Epithelial cell of prostate (primary cell): ENCODE data around the gene FOSL1.
A peak's percentile ranks its signal among the peaks of the same experiment; 100 is the strongest.
"Not testable (repeated sequence)": the region's sequence is repeated elsewhere in the genome, so short reads cannot be mapped to it uniquely, and the experiment has no call there.

Experiments
- DNase-seq: peaks from one replicate; pipeline ENCODE4 v3.0.0-alpha.2; 2011; ENCODE audit warnings: low read depth, low spot score
- H3K27ac ChIP-seq: fragments of 450-650 bp; 2 replicates; pipeline ENCODE4 v1.5.1; 2017; ENCODE audit warnings: mild to moderate bottlenecking

FOSL1 gene

GRCh38 chr11:65855927-65856363 is 44.2 kb downstream of the FOSL1 start:
- peak overlapping the region; percentile 96 for H3K27ac ChIP-seq
- no peak for DNase-seq

- no peak for DNase-seq
- no peak overlapping the region for H3K27ac ChIP-seq
These were observed 45.0 kb downstream of the FOSL1 start for GRCh38 chr11:65854852-65855837.

GRCh38 chr11:65854161-65854592 is 46.0 kb downstream of the FOSL1 start:
- DNase-seq, result no peak

GRCh38 chr11:65853246-65853979 is 46.8 kb downstream of the FOSL1 start:
- no peak for DNase-seq
- no peak overlapping the region for H3K27ac ChIP-seq

More at GRCh38 chr11:65854161-65854592, 46.0 kb downstream of the FOSL1 start:
- no peak overlapping the region for H3K27ac ChIP-seq

DNA sequence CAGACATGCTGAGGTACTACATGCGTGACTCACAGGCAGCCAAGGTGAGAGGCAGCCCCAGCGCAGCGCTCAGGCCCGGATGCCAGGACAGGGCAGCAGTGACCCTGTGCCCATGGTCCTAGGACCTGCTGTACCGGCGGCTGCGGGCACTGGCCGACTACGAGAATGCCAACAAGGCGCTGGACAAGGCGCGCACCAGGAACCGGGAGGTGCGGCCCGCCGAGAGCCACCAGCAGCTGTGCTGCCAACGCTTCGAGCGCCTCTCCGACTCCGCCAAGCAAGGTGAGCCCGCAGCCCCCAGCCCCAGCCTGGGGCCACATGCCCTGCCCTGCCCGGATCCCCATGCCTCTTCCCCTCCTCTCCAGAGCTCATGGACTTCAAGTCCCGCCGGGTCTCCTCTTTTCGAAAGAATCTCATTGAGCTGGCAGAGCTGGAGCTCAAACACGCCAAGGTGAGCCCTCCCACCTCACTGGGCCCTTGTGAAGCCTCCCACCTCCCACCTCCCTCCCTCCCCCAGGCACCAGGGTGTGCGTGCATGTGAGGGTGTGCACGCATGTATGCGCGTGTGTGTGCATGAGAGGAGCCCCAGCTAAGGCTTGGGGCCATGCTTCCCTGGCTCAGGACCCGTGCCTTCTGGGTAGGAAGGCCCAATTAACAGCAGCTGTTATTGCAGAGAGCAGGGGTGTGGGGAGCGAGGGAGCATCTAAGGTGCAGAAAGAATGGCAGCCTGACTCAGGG is 47.5 kb downstream of the FOSL1 start:
- H3K27ac ChIP-seq, result no peak overlapping the region

DNA sequence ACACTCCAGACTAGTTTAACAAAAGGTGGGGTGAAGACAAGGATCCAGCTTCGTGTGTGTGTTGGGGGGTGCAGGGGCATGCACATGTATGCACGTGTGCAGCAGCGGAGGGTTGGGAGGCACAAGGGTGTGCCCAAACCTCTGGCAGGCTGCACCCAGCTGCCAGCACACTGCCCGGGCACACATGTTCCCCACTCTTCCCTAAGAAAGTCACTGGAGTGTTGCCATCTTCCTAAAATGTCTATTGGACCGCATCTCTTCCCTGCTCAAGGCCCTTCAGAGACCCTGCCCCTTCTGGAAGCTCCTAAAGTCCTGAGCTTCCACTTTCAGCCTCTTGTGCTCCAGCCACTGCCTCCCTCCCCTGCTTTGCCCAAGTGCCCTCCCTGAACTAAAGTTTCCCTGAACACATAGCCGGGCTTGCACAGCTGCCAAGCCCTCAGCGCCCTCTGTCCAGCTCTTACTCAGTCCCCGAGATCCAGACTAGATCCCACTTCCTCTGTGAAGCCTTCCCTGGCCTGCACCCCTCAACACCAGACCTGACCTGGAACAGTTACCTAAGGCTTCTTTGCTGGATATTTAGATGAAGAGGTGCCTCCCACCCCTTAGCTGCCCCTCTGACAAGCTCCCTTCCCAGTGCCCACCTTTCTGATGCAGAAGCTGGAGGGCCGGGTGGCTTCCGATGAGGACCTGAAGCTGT is 48.2 kb downstream of the FOSL1 start:
- H3K27ac ChIP-seq, result no peak overlapping the region

More for the DNA sequence above, 47.5 kb downstream of the FOSL1 start:
- no peak for DNase-seq

GRCh38 chr11:65851083-65851579 is 49.1 kb downstream of the FOSL1 start:
- no peak for DNase-seq
- no peak overlapping the region for H3K27ac ChIP-seq

More for the DNA sequence above, 48.2 kb downstream of the FOSL1 start:
- DNase-seq, result no peak

DNA sequence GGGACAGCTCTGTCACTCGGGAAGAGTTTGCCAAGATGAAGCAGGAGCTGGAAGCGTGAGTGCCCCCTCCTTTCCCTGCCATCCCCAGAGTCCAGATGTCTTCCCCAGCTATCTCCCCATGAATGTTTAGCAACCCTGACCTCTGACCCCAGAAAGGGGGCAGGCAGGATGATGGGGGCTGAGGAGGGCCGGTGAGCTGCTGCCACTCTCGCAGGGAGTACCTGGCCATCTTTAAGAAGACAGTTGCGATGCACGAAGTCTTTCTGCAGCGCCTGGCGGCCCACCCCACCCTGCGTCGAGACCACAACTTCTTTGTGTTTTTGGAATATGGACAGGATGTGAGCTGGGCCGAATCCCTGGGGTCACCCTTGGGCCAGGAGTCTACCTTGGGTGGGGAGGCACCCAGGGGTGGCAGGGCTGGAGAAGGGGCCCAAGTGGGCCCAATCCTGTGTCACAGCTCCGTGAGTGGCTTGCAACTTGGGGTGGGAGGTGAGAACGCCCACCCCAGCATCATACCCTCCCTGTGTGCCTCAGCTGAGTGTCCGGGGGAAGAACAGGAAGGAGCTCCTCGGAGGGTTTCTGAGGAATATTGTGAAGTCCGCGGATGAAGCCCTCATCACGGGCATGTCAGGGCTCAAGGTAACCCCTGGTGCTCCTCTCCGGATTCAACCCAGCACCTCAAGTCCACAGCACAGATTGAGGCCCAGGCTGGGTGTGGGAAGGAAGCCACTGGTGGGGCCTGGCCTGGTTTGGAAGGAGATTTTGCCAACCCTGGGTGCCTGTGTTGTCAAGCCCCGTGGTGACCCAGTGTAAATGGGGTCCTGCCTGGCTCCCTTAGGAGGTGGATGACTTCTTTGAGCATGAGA is 49.7 kb downstream of the FOSL1 start:
- H3K27ac ChIP-seq, result no peak overlapping the region

GRCh38 chr11:65849771-65850216 is 50.4 kb downstream of the FOSL1 start:
- no peak overlapping the region for H3K27ac ChIP-seq
- no peak for DNase-seq

More for the DNA sequence above, 49.7 kb downstream of the FOSL1 start:
- DNase-seq, result no peak

- H3K27ac ChIP-seq, result no peak overlapping the region
- no peak for DNase-seq
These were observed 50.8 kb downstream of the FOSL1 start for GRCh38 chr11:65849366-65849765.

- H3K27ac ChIP-seq, DNase-seq: not testable (repeated sequence)
These were observed 51.5 kb downstream of the FOSL1 start for GRCh38 chr11:65848693-65849092.

DNA sequence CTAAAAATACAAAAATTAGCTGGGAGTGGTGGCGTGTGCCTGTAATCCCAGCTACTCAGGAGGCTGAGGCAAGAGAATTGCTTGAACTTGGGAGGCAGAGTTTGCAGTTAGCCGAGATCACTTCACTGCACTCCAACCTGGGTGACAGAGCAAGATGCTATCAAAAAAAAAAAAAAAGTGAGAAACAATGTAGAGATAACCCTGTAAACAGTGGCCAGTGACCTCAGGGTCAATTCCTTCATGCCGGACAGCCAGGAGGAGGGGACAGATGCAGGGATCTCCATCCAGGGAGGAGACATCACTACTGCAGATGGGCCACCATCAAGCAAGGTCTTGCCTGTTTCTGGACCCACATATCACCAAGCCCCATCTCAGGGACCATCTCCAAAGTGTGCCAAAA is 52.4 kb downstream of the FOSL1 start:
- no peak for DNase-seq
- no peak overlapping the region for H3K27ac ChIP-seq

DNA sequence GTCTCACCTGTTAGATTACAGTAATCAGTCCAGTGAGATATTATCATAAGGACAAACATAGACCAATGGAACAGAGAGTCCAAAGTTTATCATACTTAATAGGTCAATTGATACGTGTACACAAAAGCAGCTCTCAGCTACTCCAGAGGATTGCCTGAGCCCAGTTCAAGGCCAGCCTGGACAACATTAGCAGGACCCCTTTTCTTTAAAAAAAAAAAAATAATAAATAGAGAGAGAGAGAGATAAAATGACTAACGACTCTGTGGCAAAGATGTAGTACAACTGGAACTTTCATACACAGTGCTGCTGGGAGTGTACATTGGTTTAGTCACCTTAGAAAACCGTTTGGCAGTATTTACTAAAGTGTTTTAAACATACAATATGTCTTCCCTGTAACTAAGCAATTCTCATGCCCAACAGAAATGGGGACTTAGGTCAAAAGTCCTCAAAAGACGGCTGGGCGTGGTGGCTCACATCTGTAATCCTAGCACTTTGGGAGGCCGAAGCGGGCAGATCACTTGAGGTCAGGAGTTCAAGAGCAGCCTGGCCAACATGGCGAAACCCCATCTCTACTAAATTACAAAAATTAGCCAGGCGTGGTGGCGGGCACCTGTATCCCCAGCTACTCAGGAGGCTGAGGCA is 55.8 kb downstream of the FOSL1 start:
- no peak for DNase-seq
- no peak overlapping the region for H3K27ac ChIP-seq

- no peak overlapping the region for H3K27ac ChIP-seq
- DNase-seq, result no peak
These were observed 56.4 kb downstream of the FOSL1 start for GRCh38 chr11:65843811-65844210.

GRCh38 chr11:65842144-65842543 is 58.0 kb downstream of the FOSL1 start:
- H3K27ac ChIP-seq, result no peak overlapping the region
- no peak for DNase-seq
